ENCODE data around the gene EFL1.

GRCh38 chr15:82128401-82129148 lies 134.0 kb downstream of the EFL1 start:
- TF ChIP-seq JUND (IDR thresholded peaks at IDR 0.05) (peak in 1 of 2 donors; percentile 60), CTCF (IDR thresholded peaks at IDR 0.05; ENCODE audit: low read depth, low read length, missing input control) (no peak), REST (IDR thresholded peaks at IDR 0.05) (peak; percentile 77), RAD21 (IDR thresholded peaks at IDR 0.05) (no peak), SP1 (IDR thresholded peaks at IDR 0.05) (peak; percentile 47), HNF4A (conservative IDR thresholded peaks at IDR 0.05) (peak; percentile 62 to 86), MAX (IDR thresholded peaks at IDR 0.05) (no peak), TAF1 (conservative IDR thresholded peaks at IDR 0.05) (no peak), EGR1 (IDR thresholded peaks at IDR 0.05; ENCODE audit: low read depth in 2 of 2) (no peak), RXRA (IDR thresholded peaks at IDR 0.05) (peak in 1 of 2 donors; percentile 66), FOXA2 (IDR thresholded peaks at IDR 0.05) (peak; percentile 50), YY1 (IDR thresholded peaks at IDR 0.05) (peak; percentile 87)

All from liver (tissue), 3 donors.